GM23338 (cell line): ENCODE measurements around the gene SBK3. TPM values are rescaled to one million over a fixed set of nuclear protein-coding genes. Genes with fewer than 3 reads are reported as not detected.

Source experiments
- ATAC-seq: fragments of 200-7000 bp; cut with Tn5 transposase; 3 replicates; pipeline ENCODE4 v1.9.1; 2020
- DNase-seq: peaks from one replicate; pipeline ENCODE4 v3.0.0-alpha.2; 2015; ENCODE audit warnings: low spot score
- H2AFZ ChIP-seq: fragments of 200-600 bp; sonication (generic); 2 replicates; pipeline ENCODE4 v1.8.0; 2016; ENCODE audit warnings: antibody characterized with exemption, mild to moderate bottlenecking, moderate library complexity
- H3F3A ChIP-seq: fragments of 200-600 bp; sonication (generic); replicated peaks from 2 replicates; pipeline ENCODE4 v1.8.0; 2017; ENCODE audit warnings: antibody characterized with exemption, mixed run types, low read depth
- H3K27ac ChIP-seq: fragments of 200-600 bp; sonication (generic); 2 replicates; pipeline ENCODE4 v1.6.1; 2016; ENCODE audit warnings: low read depth
- H3K27me3 ChIP-seq: fragments of 200-600 bp; sonication (generic); 2 replicates; pipeline ENCODE4 v1.8.0; 2016; ENCODE audit warnings: mild to moderate bottlenecking, mixed run types, moderate library complexity; ENCODE audit not compliant: insufficient read depth
- H3K36me3 ChIP-seq: fragments of 200-600 bp; sonication (generic); 2 replicates; pipeline ENCODE4 v1.8.0; 2016; ENCODE audit warnings: mild to moderate bottlenecking; ENCODE audit not compliant: insufficient read depth
- H3K4me1 ChIP-seq: fragments of 200-600 bp; sonication (generic); 2 replicates; pipeline ENCODE4 v1.8.0; 2016; ENCODE audit warnings: mild to moderate bottlenecking, moderate library complexity; ENCODE audit not compliant: insufficient read depth
- H3K4me2 ChIP-seq: fragments of 200-600 bp; sonication (generic); 2 replicates; pipeline ENCODE4 v1.7.1; 2017; ENCODE audit warnings: mixed run types
- H3K4me3 ChIP-seq: fragments of 200-600 bp; sonication (generic); 2 replicates; pipeline ENCODE4 v1.6.1; 2016; ENCODE audit warnings: mixed run types
- H3K79me2 ChIP-seq: fragments of 200-600 bp; sonication (generic); replicated peaks from 2 replicates; pipeline ENCODE4 v1.8.0; 2017; ENCODE audit warnings: mild to moderate bottlenecking; ENCODE audit not compliant: insufficient read depth
- H3K9me2 ChIP-seq: fragments of 200-600 bp; sonication (generic); 2 replicates; pipeline ENCODE4 v1.8.0; 2017; ENCODE audit not compliant: insufficient read depth
- H4K20me1 ChIP-seq: fragments of 200-600 bp; sonication (generic); replicated peaks from 2 replicates; pipeline ENCODE4 v1.8.0; 2017; ENCODE audit warnings: mild to moderate bottlenecking; ENCODE audit not compliant: insufficient read depth
- H3K27ac Mint-ChIP-seq: 2 replicates; pipeline ENCODE4 v1.8.0; 2020; ENCODE audit warnings: inconsistent platforms, mild to moderate bottlenecking, moderate library complexity, mixed read lengths
- H3K27me3 Mint-ChIP-seq: 3 replicates; pipeline ENCODE4 v1.8.0; 2022; ENCODE audit warnings: low read depth, mild to moderate bottlenecking, moderate library complexity, mixed read lengths, inconsistent platforms; ENCODE audit not compliant: insufficient read depth, poor library complexity
- H3K36me3 Mint-ChIP-seq: 3 replicates; pipeline ENCODE4 v1.8.0; 2021; ENCODE audit warnings: low read depth, mild to moderate bottlenecking, inconsistent platforms, moderate library complexity, mixed read lengths
- H3K4me1 Mint-ChIP-seq: 3 replicates; pipeline ENCODE4 v1.8.0; 2020; ENCODE audit warnings: mild to moderate bottlenecking, inconsistent platforms, mixed read lengths
- H3K4me3 Mint-ChIP-seq: 3 replicates; pipeline ENCODE4 v1.8.0; 2021; ENCODE audit warnings: moderate library complexity, mild to moderate bottlenecking, inconsistent platforms, mixed read lengths
- H3K9me3 Mint-ChIP-seq: 3 replicates; pipeline ENCODE4 v1.8.0; 2020; ENCODE audit warnings: moderate library complexity, mild to moderate bottlenecking, inconsistent platforms, mixed read lengths
- CREB1 ChIP-seq: fragments of 250-450 bp; sonication (Bioruptor Pico); IDR thresholded peaks from 2 replicates; pipeline ENCODE4 v1.5.0; 2020; ENCODE audit warnings: low read depth, mild to moderate bottlenecking, moderate library complexity
- CTCF ChIP-seq, 2 experiments: fragments of 200-600 bp in 1 of 2; sonication (generic) in 1 of 2; conservative IDR thresholded peaks; 2 replicates each; pipeline versions ENCODE4 v1.5.1 to v1.6.1; 2016 to 2017; ENCODE audit warnings: antibody characterized with exemption in 2 of 2, low read depth in 2 of 2, mild to moderate bottlenecking in 2 of 2, moderate library complexity in 1 of 2
- EZH2phosphoT487 ChIP-seq: fragments of 200-600 bp; sonication (generic); IDR thresholded peaks from one replicate; pipeline ENCODE4 v1.8.1; 2018; ENCODE audit warnings: antibody characterized with exemption; ENCODE audit not compliant: unreplicated experiment
- POLR2AphosphoS5 ChIP-seq: IDR thresholded peaks from 2 replicates; pipeline ENCODE4 v1.6.1; 2016; ENCODE audit warnings: antibody characterized with exemption, low read depth
- REST ChIP-seq: IDR thresholded peaks from one replicate; pipeline ENCODE4 v1.6.1; 2018; ENCODE audit warnings: antibody characterized with exemption; ENCODE audit not compliant: unreplicated experiment
- ZNF462 ChIP-seq: fragments of 250-450 bp; sonication (Bioruptor Pico); IDR thresholded peaks from 2 replicates; pipeline ENCODE4 v1.5.0; 2020; ENCODE audit warnings: mild to moderate bottlenecking, moderate library complexity
- polyA plus RNA-seq: library from polyadenylated mRNA; unstranded; fragments of >200 nt; fragmentation: Nextera tagmentation; extraction: Ambion mirVana; gene quantifications from 2 replicates; pipeline ENCODE4 v1.2.1, GENCODE V29; 2016
- total RNA-seq: library from RNA; depleted of rRNA; stranded (reverse); fragments of >200 nt; shearing (Covaris generic); gene quantifications from 2 replicates; pipeline ENCODE4 v1.2.3, GENCODE V29; 2014

SBK3 gene
- total and polyA plus RNA-seq, 2 experiments from 2014 or later: 0.27 to 0.94 TPM

GRCh38 chr19:55502197-55502952, 43.0 kb downstream of the SBK3 start:
- Histone ChIP-seq H3K27ac (no peak overlapping the region), H3K4me1 (no peaks in the 10 kb centered on the region), H4K20me1 (no peaks in the 10 kb centered on the region), H2AFZ (no peak overlapping the region), H3K27me3 (peaks cover 32% of the 10 kb centered on the region), H3F3A (no peaks in the 10 kb centered on the region), H3K36me3 (no peaks in the 10 kb centered on the region), H3K4me3 (no peak overlapping the region), H3K9me2 (no peaks in the 10 kb centered on the region), H3K79me2 (no peaks in the 10 kb centered on the region), H3K4me2 (no peak overlapping the region)
- no peak for DNase-seq
- no peak overlapping the region for H3K27ac Mint-ChIP-seq
- TF ChIP-seq CTCF (conservative IDR thresholded peaks at IDR 0.05; ENCODE audit: low read depth in 2 of 2) (no peak), POLR2AphosphoS5 (no peak)
- peaks cover 37% of the 10 kb centered on the region for H3K27me3 Mint-ChIP-seq
- H3K36me3 Mint-ChIP-seq: peaks cover 15% of the 10 kb centered on the region
- peaks cover 21% of the 10 kb centered on the region for H3K9me3 Mint-ChIP-seq
- ATAC-seq: no peak
- no peaks in the 10 kb centered on the region for H3K4me1 Mint-ChIP-seq
- H3K4me3 Mint-ChIP-seq: no peak overlapping the region; the same call in 2 of the 3 replicates

GRCh38 chr19:55500368-55500952, 44.9 kb downstream of the SBK3 start:
- peaks cover 32% of the 10 kb centered on the region for H3K27me3 Mint-ChIP-seq
- Histone ChIP-seq H3K4me3 (no peak overlapping the region), H3K27me3 (peaks cover 32% of the 10 kb centered on the region), H3K4me1 (peaks cover 9% of the 10 kb centered on the region; the same call in 1 of the 2 replicates), H3K79me2 (no peaks in the 10 kb centered on the region), H3K9me2 (no peaks in the 10 kb centered on the region), H3K36me3 (no peaks in the 10 kb centered on the region), H2AFZ (no peak overlapping the region), H3K4me2 (no peak overlapping the region), H4K20me1 (no peaks in the 10 kb centered on the region), H3F3A (no peaks in the 10 kb centered on the region), H3K27ac (no peak overlapping the region)
- peaks cover 15% of the 10 kb centered on the region for H3K36me3 Mint-ChIP-seq
- no peak overlapping the region for H3K27ac Mint-ChIP-seq
- H3K4me3 Mint-ChIP-seq: no peak overlapping the region
- ATAC-seq: no peak
- H3K9me3 Mint-ChIP-seq: peaks cover 21% of the 10 kb centered on the region
- peaks cover 10% of the 10 kb centered on the region for H3K4me1 Mint-ChIP-seq
- DNase-seq: no peak
- TF ChIP-seq ZNF462 (CRISPR knock-in tag) (no peak), CREB1 (CRISPR knock-in tag) (no peak), EZH2phosphoT487 (no peak), REST (no peak)
